A673 (cell line): ENCODE measurements around the gene ELF1.

Experiments
- CTCF ChIP-seq: fragments of 300-800, 200-600 bp; sonication (generic); conservative IDR thresholded peaks from 2 replicates; pipeline ENCODE4 v1.5.1; 2017; ENCODE audit warnings: low read depth, mild to moderate bottlenecking, antibody characterized with exemption, low read length, moderate library complexity, mixed read lengths
- EZH2 ChIP-seq: fragments of 200-600 bp; sonication (generic); IDR thresholded peaks from 2 replicates; pipeline ENCODE4 v1.6.1; 2017; ENCODE audit warnings: borderline replicate concordance, low read depth, mild to moderate bottlenecking, mixed read lengths, antibody characterized with exemption, low read length; ENCODE audit not compliant: poor library complexity, severe bottlenecking

- TF ChIP-seq CTCF (no peak), EZH2 (no peak)
Observed at GRCh38 chr13:41015920-41016319, 3.2 kb downstream of the ELF1 start.
